Spleen (tissue), 7 donors: Measurements from ENCODE around the gene KARS1.

Experiments used
- POLR2A ChIP-seq, 3 donors: fragments of 450-650 bp; IDR thresholded peaks; one replicate each; pipeline ENCODE4 v1.5.1; 2017; ENCODE audit warnings: antibody characterized with exemption in 3 of 3, mild to moderate bottlenecking in 1 of 3
- POLR2AphosphoS5 ChIP-seq, 3 donors: sonication (generic); formaldehyde crosslinking; IDR thresholded peaks; one replicate each; pipeline ENCODE4 v1.5.1; 2017; ENCODE audit warnings: antibody characterized with exemption in 3 of 3
- TF ChIP-seq, protein P1 (sequence below), 11 experiments: fragments of 200-600 bp in 7 of 11; fragments of 450-650 bp in 4 of 11; sonication (generic) in 4 of 11; IDR thresholded peaks in 8 of 11; conservative IDR thresholded peaks in 3 of 11; 1 replicate in 7 of 11; 2 replicates in 4 of 11; pipeline versions ENCODE4 v1.4.0 to v1.8.0; 2016 to 2021; ENCODE audit warnings: antibody characterized with exemption in 11 of 11, inconsistent platforms in 4 of 11, mild to moderate bottlenecking in 1 of 11
- donor health status: DM: no; HTN: no; CAD: no; lungs with moderate emphysema.
- donor health status: DM: no; HTN: no; CAD: no.
- donor health status: DM: no; HTN: no; CAD: no.

DNA sequence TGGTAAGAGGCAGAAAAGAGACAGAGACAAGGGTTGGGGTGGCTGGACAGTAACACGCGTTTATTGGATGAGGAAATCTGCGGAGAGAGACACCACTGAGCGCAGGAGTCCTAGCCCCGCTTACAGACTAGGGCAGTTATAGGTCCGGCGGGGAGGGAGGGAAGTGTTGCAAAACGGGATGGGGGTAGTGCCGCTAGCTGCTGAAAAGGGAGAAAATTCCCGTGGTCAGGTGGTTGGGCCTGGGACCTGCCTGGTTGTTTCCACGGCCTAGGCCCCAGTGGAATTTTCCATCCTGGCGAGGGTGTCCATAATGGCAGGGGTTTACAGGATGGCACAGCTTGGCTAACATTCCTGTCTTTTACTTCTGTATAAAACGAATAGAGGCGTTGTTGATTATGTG lies 34.8 kb upstream of the KARS1 start:
- TF ChIP-seq POLR2A (IDR thresholded peaks at IDR 0.05) (no peak), POLR2AphosphoS5 (IDR thresholded peaks at IDR 0.05) (no peak)
- TF ChIP-seq, protein P1, sequence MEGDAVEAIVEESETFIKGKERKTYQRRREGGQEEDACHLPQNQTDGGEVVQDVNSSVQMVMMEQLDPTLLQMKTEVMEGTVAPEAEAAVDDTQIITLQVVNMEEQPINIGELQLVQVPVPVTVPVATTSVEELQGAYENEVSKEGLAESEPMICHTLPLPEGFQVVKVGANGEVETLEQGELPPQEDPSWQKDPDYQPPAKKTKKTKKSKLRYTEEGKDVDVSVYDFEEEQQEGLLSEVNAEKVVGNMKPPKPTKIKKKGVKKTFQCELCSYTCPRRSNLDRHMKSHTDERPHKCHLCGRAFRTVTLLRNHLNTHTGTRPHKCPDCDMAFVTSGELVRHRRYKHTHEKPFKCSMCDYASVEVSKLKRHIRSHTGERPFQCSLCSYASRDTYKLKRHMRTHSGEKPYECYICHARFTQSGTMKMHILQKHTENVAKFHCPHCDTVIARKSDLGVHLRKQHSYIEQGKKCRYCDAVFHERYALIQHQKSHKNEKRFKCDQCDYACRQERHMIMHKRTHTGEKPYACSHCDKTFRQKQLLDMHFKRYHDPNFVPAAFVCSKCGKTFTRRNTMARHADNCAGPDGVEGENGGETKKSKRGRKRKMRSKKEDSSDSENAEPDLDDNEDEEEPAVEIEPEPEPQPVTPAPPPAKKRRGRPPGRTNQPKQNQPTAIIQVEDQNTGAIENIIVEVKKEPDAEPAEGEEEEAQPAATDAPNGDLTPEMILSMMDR (IDR thresholded peaks at IDR 0.05 in 8 of 11, conservative IDR thresholded peaks at IDR 0.05 in 3 of 11) = no peak
